NCI-H128 (cell line): ENCODE results near the gene HIRA.

ENCODE experiments used
- DNase-seq: peaks from one replicate; lab custom pipeline; 2025; ENCODE audit not compliant: unreplicated experiment; lab: John Stamatoyannopoulos, UW

Gene HIRA

GRCh38 chr22:19287889-19288288 lies 143.6 kb downstream of the HIRA start:
- DNase-seq, result no peak

- DNase-seq, result peak; percentile 29
These were observed 144.3 kb downstream of the HIRA start for GRCh38 chr22:19287076-19287707.

- no peak for DNase-seq
These were observed 145.7 kb downstream of the HIRA start for GRCh38 chr22:19285831-19286230.
